ENCODE results near the gene ZCCHC12. TPM values are rescaled to one million over a fixed set of nuclear protein-coding genes. Genes with fewer than 3 reads are reported as not detected.
"Not testable (repeated sequence)": the region's sequence is repeated elsewhere in the genome, so short reads cannot be mapped to it uniquely, and the experiment has no call there.

The ZCCHC12 gene
- total RNA-seq = not detected
- long read RNA-seq = 0 reads

GRCh38 chrX:118823263-118824172 is at the start of gene ZCCHC12:
ZCCHC12 (plus strand) TSS chrX:118823824; CDS start chrX:118825245, 1,421 bp downstream.
- DNase-seq (ENCODE audit: missing footprints) = no peak
- ATAC-seq = peak; percentile 23
- intact Hi-C loops (cut with DNase I) = no loop called here

DNA sequence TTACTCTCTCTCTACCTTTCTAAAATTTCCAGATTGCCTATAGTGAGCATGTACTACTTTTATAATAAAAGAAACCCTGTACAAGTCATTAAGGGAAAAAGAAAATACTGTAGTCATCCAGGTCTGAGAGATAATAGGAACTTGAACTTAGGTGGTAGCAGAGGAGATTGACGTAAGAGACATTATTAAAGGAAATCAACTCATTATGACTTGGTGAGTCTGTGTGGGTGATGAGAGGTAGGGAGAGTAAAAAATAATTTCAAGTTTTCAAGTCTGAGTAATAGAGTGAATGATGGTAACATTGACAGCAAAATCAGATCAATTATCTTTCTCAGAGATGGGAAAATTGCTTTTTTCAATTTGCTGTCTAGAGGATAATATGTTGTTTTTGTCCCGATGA is 44.0 kb upstream of the ZCCHC12 start:
- no peak for DNase-seq (ENCODE audit: missing footprints)
- ATAC-seq = no peak
- intact Hi-C loops (cut with DNase I) = no loop called here

GRCh38 chrX:118780509-118780908 is 43.1 kb upstream of the ZCCHC12 start:
- DNase-seq (ENCODE audit: missing footprints) (no peak), ATAC-seq (peak; percentile 62)
- intact Hi-C loops (cut with DNase I) = no loop called here

DNA sequence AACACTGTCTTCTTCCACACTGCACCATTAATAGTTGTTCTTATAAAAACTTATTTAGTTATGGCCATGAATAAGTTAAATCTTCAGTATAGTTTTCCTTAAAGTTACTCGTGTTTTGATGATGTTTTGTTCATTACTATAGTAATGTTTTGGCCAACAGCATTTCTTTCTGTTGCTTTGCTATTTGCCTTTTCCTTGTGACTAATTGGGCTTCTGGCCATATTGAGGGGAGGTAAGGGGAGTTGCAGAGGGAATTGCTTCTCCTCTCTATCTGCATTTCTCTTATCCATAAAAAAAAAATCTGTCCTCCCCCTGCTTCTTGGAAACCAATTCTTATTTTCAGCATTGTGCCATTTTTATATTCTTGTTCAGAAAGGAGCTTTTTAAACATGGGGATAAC is 42.7 kb upstream of the ZCCHC12 start:
- ATAC-seq (no peak), DNase-seq (ENCODE audit: missing footprints) (no peak)
- intact Hi-C loops (cut with DNase I) = no loop called here

DNA sequence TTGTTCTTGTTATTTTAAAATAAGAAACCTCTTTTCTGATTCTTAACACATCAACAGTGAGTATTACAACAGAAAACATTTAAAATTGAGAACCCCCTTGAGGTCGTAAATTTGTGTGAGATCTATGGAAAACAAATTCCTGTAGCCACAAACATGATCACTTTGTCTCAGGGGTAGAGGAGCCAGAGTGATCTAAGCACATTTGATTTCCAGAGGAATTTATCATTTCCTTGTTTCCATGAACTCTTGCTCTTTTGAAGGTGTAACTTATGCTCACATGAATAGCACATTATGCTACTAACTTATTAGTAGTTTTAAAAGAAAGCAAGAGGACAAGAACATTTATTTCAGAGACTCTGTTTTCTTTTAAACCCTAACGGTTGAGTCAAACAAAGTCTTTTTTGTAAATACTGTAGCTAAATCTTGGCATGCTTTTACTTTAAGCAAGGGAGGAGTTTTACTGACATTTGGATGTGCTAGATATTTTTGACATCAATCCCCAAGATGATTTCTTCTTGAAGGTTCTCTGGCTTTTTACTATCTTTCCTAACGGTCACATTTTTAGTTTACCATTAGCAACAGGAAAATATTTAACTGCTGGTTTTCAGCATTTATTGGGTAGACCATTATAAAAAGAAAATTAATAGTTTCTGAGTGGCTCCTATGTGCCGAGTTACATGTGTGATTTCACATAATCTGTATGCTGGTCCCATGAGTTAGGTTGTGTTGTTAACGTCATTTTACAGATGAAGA is 27.9 kb upstream of the ZCCHC12 start:
- intact Hi-C loops (cut with DNase I) = no loop called here
- no peak for ATAC-seq

GRCh38 chrX:118802857-118803256 is 20.8 kb upstream of the ZCCHC12 start:
- no peak for DNase-seq (ENCODE audit: missing footprints)
- intact Hi-C loops (cut with DNase I) = no loop called here
- no peak for ATAC-seq

More for the DNA sequence above, 27.9 kb upstream of the ZCCHC12 start:
- DNase-seq (ENCODE audit: missing footprints) = no peak

DNA sequence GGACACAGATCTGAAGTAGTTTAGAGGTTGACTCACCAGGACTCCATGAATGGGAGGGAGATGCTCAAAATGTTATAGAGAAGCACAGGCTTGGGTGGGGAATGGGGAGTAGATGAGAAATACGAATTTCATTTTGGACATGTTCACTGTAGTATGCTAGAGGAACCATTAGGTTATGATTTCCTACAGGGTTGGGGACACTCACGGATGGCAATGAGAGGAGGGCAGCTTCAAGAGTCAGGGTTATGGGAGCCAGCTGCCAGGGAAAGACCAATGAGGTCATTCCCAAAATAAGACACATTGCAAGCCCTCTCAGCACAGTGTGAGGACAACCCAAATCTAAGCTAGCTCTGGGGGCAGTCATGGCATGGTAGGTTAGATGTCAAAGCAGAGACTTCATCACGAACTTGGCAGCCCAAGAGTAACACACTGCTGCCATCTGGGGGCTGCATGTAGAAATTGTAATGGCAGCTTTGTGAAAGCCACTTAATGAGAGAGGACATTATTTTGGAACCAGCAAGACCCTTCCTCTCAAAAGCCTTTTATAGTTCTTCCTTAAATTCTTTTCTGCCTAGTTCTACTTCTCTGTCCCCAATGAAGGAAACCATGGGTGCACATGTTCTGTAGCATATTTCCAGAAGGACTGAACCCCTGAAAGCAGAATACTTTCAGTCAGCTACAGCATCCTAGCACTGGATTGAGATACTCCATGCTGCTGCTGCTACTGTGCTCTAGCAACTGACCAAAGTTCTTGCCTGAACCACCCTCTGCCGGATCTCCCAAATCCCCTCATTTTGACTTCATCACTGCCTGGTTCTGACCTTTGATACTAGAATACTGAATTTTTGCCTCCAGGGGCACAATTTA is 16.2 kb upstream of the ZCCHC12 start:
- ATAC-seq (peak; percentile 50), DNase-seq (ENCODE audit: missing footprints) (no peak)
- intact Hi-C loops (cut with DNase I) = loop anchor here (1.0 kb wide), 1 partner anchor 163 kb away; no protein-coding TSS in a partner anchor

DNA sequence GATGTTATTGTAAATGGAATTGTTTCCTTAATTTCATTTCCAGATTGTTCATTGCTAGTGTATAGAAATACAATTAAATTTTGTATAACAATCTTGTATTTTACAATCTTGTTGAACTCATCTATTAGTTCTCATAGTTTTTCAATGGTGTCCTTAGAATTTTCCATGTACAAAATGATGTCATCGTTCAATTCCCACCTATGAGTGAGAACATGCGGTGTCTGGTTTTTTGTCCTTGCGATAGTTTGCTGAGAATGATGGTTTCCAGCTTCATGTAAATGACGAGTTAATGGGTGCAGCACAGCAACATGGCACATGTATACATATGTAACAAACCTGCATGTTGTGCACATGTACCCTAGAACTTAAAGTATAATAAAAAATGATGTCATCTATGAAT is 6.4 kb upstream of the ZCCHC12 start:
- intact Hi-C loops (cut with DNase I); DNase-seq (ENCODE audit: missing footprints): not testable (repeated sequence)

DNA sequence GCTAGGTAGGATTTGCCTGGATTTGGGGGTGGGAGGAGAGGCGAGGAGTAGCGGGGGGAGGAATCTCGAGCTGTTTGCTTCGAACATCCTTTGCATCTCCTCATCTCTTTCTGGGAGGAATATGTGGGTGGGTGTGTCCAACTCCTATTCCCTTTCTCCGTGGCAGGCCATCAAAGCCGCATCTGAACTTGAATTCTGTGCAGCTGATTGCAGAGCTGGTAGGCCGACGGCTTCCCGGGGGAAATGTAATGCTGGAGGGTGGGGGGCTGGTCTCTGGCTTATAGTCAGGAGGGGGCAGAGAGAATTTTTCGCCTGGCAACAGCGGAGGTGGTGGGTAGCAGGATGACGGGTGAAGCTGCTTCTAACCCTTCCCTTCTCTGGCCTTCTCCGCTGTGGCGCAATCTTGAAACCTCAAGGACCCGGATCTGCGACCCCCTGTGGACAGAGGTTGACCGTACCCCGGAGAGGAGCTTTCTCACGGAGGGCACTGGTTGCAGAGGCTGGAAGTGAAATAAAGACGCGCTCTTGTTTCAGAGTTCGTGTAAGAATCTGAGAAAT is 628 bp downstream of the ZCCHC12 start:
- ATAC-seq (no peak), DNase-seq (ENCODE audit: missing footprints) (no peak)
- intact Hi-C loops (cut with DNase I) = no loop called here

More for the DNA sequence above, 6.4 kb upstream of the ZCCHC12 start:
- not testable (repeated sequence) for ATAC-seq

DNA sequence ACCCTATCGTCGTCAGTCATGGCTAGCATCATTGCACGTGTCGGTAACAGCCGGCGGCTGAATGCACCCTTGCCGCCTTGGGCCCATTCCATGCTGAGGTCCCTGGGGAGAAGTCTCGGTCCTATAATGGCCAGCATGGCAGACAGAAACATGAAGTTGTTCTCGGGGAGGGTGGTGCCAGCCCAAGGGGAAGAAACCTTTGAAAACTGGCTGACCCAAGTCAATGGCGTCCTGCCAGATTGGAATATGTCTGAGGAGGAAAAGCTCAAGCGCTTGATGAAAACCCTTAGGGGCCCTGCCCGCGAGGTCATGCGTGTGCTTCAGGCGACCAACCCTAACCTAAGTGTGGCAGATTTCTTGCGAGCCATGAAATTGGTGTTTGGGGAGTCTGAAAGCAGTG is 1.6 kb downstream of the ZCCHC12 start:
- intact Hi-C loops (cut with DNase I) = no loop called here
- ATAC-seq (no peak), DNase-seq (ENCODE audit: missing footprints) (no peak)

DNA sequence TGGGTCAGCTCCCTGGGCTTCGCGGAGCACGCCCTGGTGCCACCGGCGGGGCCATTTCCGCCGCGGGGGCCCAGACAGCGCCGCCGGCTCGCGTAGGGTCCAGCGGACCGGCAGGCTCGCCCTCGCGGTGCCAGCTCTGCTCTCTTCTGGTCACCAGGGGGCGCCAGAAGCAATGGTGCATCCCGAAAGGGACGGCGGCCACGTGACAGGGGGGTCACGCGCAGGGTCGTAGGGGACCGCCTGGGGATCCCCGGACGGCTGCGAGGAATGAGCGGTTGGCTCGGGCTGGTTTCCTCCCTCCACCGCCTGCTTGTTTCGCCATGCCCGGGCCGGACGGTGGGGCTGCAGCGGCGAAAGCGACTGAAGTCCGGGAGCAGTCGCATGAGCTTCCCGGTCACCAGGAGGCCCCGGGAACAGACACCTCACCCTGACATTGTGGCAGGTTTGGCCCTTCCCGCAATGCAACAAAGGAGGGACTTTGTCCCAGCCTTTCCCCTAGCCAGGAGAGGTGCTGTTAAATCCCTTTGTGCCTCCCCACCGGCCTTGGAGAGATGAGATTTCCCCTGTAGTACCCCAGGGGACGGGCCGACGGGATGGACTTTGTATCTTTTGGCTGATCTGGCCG is 15.8 kb downstream of the ZCCHC12 start:
- DNase-seq (ENCODE audit: missing footprints) = peak; percentile 88
- intact Hi-C loops (cut with DNase I) = no loop called here
- peak; percentile 89 for ATAC-seq

DNA sequence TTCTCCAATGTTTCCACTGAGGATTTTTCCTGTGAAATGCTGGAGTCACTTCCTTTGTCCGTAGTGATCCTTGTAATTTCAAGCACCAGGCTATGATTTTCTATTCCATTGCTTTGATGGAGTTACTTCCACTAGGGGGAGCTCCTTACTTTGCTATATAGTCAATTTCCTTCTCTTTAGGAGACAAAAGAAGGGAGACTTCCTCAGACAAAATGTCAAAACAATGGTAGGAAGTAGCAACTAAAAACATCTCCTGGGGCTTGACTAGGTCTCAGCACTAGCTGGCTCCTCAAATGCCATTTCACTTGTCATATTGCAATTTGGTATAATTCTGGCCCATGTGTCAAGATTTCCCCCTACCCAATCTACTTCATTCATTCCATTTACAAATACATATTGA is 24.1 kb downstream of the ZCCHC12 start:
- DNase-seq (ENCODE audit: missing footprints) = no peak
- ATAC-seq = no peak
- intact Hi-C loops (cut with DNase I) = loop anchor here (2.0 to 10.0 kb wide), 3 partner anchors 127 to 219 kb away; partner anchors contain the start of gene LONRF3

- intact Hi-C loops (cut with DNase I) = no loop called here
- no peak for DNase-seq (ENCODE audit: missing footprints)
- no peak for ATAC-seq
Measured at GRCh38 chrX:118853596-118853995, 30.0 kb downstream of the ZCCHC12 start.

GRCh38 chrX:118855681-118856310 is 32.2 kb downstream of the ZCCHC12 start:
- no peak for DNase-seq (ENCODE audit: missing footprints)
- intact Hi-C loops (cut with DNase I) = no loop called here
- no peak for ATAC-seq

DNA sequence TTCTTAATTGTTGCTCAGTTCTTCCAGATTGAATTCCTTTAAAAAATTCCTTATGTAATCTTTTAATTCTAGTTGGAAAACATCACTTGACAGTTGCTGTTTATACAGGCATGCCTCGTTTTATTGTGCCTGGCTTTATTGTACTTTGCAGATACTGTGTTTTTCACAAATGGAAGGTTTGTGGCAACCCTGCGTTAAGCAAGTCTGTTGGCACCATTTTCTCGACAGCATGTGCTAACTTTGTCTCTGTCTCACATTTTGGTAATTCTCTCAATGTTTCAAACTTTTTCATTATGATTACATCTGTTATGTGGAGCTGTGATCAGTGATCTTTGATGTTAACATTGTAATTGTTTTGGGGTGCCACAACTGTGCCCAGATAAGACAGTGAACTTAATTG is 33.4 kb downstream of the ZCCHC12 start:
- intact Hi-C loops (cut with DNase I) = no loop called here
- DNase-seq (ENCODE audit: missing footprints) (no peak), ATAC-seq (no peak)

DNA sequence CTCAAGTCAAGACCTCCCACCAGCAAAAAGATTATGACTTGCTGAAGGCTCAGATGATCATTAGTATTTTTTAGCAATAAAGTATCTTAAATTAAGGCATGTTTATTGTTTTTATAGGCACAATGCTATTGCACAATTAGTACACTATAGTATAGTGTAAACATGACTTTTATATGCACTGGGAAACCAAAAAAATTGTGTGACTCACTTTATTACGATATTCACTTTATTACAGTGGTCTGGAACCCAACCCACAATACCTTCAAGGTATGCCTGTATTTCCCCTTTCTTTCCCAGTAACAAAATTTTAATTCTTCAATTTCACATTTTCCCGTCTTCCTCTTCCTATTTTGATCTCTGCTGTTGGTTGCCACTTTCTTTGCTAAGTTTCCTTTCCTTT is 37.7 kb downstream of the ZCCHC12 start:
- ATAC-seq (no peak), DNase-seq (ENCODE audit: missing footprints) (no peak)
- intact Hi-C loops (cut with DNase I) = no loop called here

GRCh38 chrX:118862091-118862490 is 38.5 kb downstream of the ZCCHC12 start:
- no peak for DNase-seq (ENCODE audit: missing footprints)
- intact Hi-C loops (cut with DNase I) = no loop called here
- ATAC-seq = no peak

GRCh38 chrX:118862979-118863378 is 39.4 kb downstream of the ZCCHC12 start:
- ATAC-seq (no peak), DNase-seq (ENCODE audit: missing footprints) (no peak)
- intact Hi-C loops (cut with DNase I) = no loop called here
